ENCODE data around the gene ENTPD7.
"Not testable (repeated sequence)": the region's sequence is repeated elsewhere in the genome, so short reads cannot be mapped to it uniquely, and the experiment has no call there.

ENTPD7 gene

GRCh38 chr10:99682032-99682431 is 22.7 kb downstream of the ENTPD7 start:
- DNase-seq (ENCODE audit: extremely low read depth in 1 of 2, low read depth in 1 of 2), result no peak

DNA sequence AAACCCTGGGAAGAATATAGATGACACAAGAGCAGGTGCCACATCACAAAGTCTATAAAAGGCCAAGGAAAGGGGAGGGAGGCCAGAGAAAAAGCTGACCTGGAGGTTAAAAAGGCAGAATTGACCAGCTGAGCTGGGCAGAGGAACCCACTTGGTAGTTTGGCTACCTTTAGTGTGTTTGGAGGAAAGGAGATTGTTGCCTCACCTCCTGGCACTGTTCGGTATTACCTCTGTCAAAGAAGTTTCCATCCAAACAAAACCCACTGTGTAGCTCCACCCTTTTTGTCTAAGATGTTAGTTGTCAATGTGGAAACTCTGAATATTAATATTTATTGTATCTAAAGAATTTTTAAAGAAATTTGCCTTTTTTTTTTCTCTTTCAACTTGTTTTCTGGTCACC is 23.4 kb downstream of the ENTPD7 start:
- DNase-seq (ENCODE audit: extremely low read depth in 1 of 2, low read depth in 1 of 2), result no peak

GRCh38 chr10:99685597-99685967 is 26.3 kb downstream of the ENTPD7 start:
- no peak for DNase-seq (ENCODE audit: extremely low read depth in 1 of 2, low read depth in 1 of 2)

GRCh38 chr10:99689461-99689860 is 30.2 kb downstream of the ENTPD7 start:
- DNase-seq (ENCODE audit: extremely low read depth in 1 of 2, low read depth in 1 of 2), result no peak

- DNase-seq (ENCODE audit: extremely low read depth in 1 of 2, low read depth in 1 of 2), result no peak
Measured at GRCh38 chr10:99693933-99694583, 34.7 kb downstream of the ENTPD7 start.

- no peak for DNase-seq (ENCODE audit: extremely low read depth in 1 of 2, low read depth in 1 of 2)
Measured at GRCh38 chr10:99695761-99696160, 36.5 kb downstream of the ENTPD7 start.

- no peak for DNase-seq (ENCODE audit: extremely low read depth in 1 of 2, low read depth in 1 of 2)
Measured at GRCh38 chr10:99698504-99699080, 39.3 kb downstream of the ENTPD7 start.

DNA sequence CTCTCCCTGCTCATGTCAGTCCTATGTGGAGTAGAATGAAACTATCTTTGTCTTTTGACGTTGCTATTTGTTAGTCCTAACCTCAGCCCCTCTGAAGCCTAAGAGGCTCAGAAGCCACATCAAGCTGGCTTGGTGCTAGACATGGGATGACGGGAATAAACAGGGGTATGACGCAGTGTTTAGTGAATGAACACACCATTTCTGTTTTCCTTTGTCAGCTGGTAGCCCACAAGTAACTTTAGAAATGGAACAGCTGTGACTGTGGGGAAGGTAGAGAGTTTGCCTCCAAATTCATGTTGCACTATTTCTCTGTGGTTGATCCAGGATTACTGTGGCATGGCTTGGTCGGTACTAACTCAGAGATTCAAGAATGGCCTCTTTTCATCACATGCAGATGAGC is 41.3 kb downstream of the ENTPD7 start:
- no peak for DNase-seq (ENCODE audit: extremely low read depth in 1 of 2, low read depth in 1 of 2)

DNA sequence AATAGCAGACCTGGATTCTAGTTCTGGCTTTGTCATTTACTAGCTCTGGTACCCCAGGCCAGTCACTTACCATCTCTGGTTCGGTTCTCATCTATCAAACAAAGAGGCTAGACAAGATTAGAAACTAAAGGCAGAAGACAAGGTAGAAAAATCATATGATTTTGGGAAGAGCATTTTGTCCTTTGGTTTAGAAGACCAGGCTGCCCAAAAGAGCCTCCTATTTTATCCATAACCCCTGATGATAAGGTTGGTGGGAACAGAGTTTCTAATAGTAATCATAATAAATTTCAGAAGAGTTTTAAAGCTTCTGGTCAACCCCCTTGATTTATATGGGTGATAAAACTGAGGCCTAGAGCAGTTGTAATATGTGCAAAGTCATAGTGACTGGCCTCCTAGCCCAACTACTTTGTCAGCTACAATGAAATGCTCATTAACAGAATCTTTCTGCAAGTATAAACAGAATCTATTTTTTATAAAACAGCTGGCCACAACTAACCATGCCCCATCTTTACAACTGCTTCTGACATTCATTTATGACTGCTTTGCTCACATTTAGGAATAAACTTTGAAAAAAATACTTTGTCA is 49.2 kb downstream of the ENTPD7 start:
- no peak for DNase-seq (ENCODE audit: extremely low read depth in 1 of 2, low read depth in 1 of 2)

GRCh38 chr10:99709480-99710229 is 50.3 kb downstream of the ENTPD7 start:
- DNase-seq (ENCODE audit: extremely low read depth in 1 of 2, low read depth in 1 of 2), result no peak

GRCh38 chr10:99711129-99711719 is 51.9 kb downstream of the ENTPD7 start:
- DNase-seq (ENCODE audit: extremely low read depth in 1 of 2, low read depth in 1 of 2), result no peak

DNA sequence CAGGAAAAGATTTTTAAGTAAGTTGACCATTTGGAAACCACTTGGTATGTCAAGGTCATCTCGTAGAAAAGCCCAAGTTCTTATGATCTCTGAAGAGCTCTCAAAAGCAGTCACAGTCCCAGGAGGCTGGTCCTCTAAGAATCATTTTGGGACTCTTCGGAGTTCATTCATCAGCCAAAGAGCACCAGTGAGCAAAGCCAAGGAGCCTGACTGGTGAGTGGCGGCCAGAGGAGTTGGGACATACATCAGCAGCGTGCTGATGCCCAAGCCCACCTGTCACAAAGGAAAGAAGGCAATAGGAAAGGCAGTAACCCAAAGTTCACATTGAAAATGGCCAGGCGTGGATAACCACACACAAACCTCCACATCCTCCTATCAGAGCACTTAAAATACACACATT is 55.1 kb downstream of the ENTPD7 start:
- DNase-seq (ENCODE audit: extremely low read depth in 1 of 2, low read depth in 1 of 2), result no peak

DNA sequence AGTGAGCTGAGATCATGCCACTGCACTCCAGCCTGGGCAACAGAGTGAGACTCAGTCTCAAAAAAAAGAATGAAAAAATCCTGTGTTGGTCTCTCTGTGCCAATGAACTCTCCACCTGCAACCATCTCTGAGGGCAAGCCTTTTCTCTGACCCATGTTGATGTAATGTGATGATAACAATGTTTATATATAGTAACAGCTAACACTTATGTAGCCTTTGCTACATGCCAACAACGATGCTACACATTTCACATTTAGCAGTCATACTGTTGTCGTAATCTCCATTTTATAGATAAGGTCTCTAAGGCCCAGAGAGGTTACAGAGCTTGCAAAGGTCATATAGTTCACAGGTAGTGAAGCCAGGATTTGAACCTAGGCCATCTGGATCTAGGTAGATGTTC is 61.1 kb downstream of the ENTPD7 start:
- no peak for DNase-seq (ENCODE audit: extremely low read depth in 1 of 2, low read depth in 1 of 2)

DNA sequence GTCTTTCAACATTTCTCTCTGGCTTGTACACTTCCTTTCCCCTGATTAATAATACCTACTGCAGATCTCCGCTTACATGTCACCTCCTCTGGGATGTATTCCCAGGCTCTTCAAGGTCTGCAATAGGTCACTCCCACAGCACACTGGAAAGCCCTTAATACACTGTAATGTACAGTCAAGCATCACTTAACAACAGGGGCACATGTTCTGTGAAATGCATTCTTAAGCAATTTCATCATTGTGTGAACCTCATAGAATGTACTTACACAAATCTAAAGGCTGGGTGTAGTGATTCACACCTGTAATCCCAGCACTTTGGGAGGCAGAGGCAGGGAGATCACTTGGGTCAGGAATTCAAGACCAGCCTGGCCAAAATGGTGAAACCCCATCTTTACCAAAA is 70.7 kb downstream of the ENTPD7 start:
- DNase-seq (ENCODE audit: extremely low read depth in 1 of 2, low read depth in 1 of 2), result no peak

DNA sequence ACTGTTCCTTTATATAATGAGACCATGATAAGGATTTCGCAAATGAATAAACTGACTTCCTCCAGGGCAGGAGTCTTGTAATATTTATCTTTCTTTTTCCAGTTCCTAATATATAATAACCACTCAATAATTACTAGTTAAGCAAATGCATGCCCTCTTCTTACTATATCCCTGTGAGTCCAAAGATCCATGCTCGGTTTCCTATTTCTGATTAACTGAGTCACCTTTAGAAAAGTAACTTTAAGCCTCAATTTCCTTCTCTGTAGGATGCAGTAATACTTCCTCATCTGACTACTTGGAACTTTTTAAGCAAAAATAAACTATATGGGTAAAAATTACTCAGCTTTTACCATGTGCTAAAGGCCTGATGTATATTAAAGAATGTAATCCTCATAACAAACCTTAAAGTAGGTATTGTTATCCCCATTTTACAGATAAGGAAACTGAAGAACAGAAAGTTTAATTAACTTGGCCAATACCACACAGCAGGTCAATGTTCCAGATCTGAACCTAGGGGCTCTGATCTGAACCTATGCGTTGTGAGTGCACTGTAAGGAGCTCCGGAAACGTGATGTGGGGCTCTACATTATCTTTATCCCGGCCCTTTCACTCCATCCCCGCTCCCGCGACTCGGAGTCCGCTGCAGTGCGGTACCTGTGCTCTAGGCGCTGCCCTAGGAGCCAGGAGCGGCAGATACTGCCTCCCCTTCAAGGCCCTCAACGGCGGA is 72.2 kb downstream of the ENTPD7 start:
- DNase-seq (ENCODE audit: extremely low read depth in 1 of 2, low read depth in 1 of 2), result no peak

GRCh38 chr10:99732033-99732842 is 72.9 kb downstream of the ENTPD7 start, which contains the start of the genes COX15 and CUTC:
Gene COX15 (minus strand): TSS chr10:99732127. CDS start chr10:99732049, 78 bp downstream.
Gene CUTC (plus strand): TSS chr10:99732234. CDS start chr10:99732349, 115 bp downstream.
- DNase-seq (ENCODE audit: extremely low read depth in 1 of 2, low read depth in 1 of 2), result peak; percentile 86 to 90

- DNase-seq (ENCODE audit: extremely low read depth in 1 of 2, low read depth in 1 of 2), result no peak
Measured at GRCh38 chr10:99733366-99733765, 74.1 kb downstream of the ENTPD7 start.

- DNase-seq (ENCODE audit: extremely low read depth in 1 of 2, low read depth in 1 of 2), result not testable (repeated sequence)
Measured at GRCh38 chr10:99734111-99734510, 74.8 kb downstream of the ENTPD7 start.

DNA sequence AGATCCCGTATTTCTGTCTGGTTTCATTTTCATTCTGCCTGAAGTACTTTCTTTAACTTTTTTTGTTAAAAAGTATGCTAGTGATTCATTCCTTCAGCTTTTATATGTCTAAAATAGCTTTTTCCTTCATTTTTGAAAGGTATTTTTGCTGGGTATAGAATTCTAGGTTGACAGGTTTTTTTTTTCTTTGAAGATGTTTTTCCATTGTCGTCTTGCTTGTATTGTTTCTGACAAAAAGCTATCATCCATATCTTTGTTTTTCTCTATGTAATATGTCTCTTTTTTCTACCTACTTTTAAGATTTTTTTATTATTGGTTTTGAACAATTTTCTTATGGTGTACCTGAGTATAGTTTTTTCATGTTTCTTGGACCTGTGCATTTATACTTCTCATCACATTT is 81.0 kb downstream of the ENTPD7 start:
- no peak for DNase-seq (ENCODE audit: extremely low read depth in 1 of 2, low read depth in 1 of 2)
